GM12873 (cell line): ENCODE data around the gene ARHGAP24.

Experiments
- CTCF ChIP-seq: IDR thresholded peaks from 2 replicates; pipeline ENCODE4 v1.5.1; 2012; ENCODE audit warnings: low read depth, mild to moderate bottlenecking, moderate library complexity, low read length, control low read depth; ENCODE audit not compliant: insufficient read depth; ENCODE audit errors: missing control alignments

The ARHGAP24 gene

GRCh38 chr4:85869181-85869580 lies 394.2 kb downstream of the ARHGAP24 start:
- no peak for TF ChIP-seq CTCF

- no peak for TF ChIP-seq CTCF
Observed at GRCh38 chr4:85870298-85871083, 395.5 kb downstream of the ARHGAP24 start.

GRCh38 chr4:85873566-85873965 lies 398.6 kb downstream of the ARHGAP24 start:
- no peak for TF ChIP-seq CTCF

- no peak for TF ChIP-seq CTCF
Observed at GRCh38 chr4:85879518-85879917, 404.6 kb downstream of the ARHGAP24 start.

- TF ChIP-seq CTCF = no peak
Observed at GRCh38 chr4:85883180-85883579, 408.2 kb downstream of the ARHGAP24 start.

GRCh38 chr4:85884251-85884650 lies 409.3 kb downstream of the ARHGAP24 start:
- TF ChIP-seq CTCF = no peak

- no peak for TF ChIP-seq CTCF
Observed at GRCh38 chr4:85886665-85887064, 411.7 kb downstream of the ARHGAP24 start.
